Measurements from ENCODE around the gene RAB31. TPM values are rescaled to one million over a fixed set of nuclear protein-coding genes. Genes with fewer than 3 reads are reported as not detected.
A peak's percentile ranks its signal among the peaks of the same experiment; 100 is the strongest.

The RAB31 gene
- total RNA-seq, 2 donors from 2014 or later = 7.7 to 86.9 TPM

DNA sequence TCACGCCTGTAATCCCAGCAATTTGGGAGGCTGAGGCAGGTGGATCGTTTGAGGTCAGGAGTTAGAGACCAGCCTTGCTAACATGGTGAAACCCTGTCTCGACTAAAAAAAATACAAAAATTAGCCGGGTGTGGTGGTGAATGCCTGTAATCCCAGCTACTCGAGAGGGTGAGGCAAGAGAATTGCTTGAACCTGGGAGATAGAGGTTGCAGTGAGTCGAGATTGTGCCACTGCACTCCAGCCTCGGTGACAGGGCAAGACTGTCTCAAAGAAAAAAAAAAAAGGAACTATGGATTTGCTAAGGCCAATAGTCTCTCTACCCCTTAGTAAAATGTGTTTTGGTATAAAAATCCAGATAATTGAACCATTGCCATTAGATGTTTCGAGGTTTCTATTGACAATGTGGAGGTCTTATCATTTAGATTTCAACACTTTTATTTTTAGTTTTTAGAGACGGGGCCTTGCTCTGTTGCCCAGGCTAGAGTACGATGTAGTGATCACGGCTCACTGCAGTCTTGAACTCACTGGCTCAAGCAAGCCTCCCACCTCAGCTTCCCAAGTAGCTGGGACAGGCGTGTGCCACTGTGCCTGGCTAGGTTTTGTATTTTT, 176.5 kb downstream of the RAB31 start:
- no peak for TF ChIP-seq POLR2A (IDR thresholded peaks at IDR 0.05)
- no peak for TF ChIP-seq POLR2AphosphoS5 (IDR thresholded peaks at IDR 0.05)
- TF ChIP-seq, protein P1, sequence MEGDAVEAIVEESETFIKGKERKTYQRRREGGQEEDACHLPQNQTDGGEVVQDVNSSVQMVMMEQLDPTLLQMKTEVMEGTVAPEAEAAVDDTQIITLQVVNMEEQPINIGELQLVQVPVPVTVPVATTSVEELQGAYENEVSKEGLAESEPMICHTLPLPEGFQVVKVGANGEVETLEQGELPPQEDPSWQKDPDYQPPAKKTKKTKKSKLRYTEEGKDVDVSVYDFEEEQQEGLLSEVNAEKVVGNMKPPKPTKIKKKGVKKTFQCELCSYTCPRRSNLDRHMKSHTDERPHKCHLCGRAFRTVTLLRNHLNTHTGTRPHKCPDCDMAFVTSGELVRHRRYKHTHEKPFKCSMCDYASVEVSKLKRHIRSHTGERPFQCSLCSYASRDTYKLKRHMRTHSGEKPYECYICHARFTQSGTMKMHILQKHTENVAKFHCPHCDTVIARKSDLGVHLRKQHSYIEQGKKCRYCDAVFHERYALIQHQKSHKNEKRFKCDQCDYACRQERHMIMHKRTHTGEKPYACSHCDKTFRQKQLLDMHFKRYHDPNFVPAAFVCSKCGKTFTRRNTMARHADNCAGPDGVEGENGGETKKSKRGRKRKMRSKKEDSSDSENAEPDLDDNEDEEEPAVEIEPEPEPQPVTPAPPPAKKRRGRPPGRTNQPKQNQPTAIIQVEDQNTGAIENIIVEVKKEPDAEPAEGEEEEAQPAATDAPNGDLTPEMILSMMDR (IDR thresholded peaks at IDR 0.05) = no peak
- Histone ChIP-seq H3K4me3 (no peak overlapping the region), H3K27me3 (replicated peaks; ENCODE audit: insufficient read depth) (no peaks in the 10 kb centered on the region), H3K27ac (no peak overlapping the region), H3K9me3 (no peaks in the 10 kb centered on the region), H3K4me1 (replicated peaks) (no peaks in the 10 kb centered on the region), H3K36me3 (no peaks in the 10 kb centered on the region)
- DNase-seq (ENCODE audit: low spot score) = no peak
- WGBS = 95% methylated on average over 12 of the region's 12 CpGs
- intact Hi-C loops (cut with DNase I) = no loop called here

DNA sequence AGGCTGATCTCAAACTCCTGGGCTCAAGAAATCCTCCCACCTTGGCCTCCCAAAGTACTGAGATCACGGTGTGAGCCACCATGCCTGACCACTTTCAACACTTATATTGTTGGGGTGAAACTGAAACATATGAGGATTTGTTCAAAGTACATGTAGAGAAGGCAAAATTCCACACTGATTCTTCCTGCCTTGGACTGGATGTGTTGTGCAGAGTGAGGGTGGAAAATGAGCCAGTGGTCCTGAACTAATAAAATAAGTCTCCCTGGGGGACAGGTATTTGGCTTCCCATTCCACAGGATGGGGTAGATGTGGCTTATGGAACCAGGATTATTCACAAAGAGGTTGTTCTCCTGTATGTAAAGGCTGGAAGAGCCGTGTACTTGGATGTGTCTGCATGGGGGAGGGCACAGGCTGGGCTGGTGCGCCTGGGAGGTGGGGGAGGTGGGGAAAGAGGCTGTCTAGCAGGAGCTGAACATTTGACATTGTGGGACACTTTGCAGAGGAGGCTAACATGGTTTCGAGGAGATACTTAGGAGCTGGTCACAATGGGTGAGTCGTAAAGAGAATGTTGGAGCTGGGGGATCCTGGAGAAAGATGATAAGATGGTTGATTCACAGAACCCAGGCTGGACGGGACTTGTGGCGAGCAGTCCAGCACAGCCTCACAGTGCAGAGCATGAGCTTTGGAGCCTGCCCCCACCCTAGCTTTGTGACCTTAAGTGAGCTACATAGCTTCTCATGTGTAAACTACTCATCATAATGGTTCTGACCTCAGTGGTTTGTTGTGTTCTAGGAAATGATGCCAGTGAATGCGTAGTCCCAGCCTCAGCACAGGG, 177.3 kb downstream of the RAB31 start, which contains the start of gene TXNDC2:
Gene TXNDC2, plus strand, starts transcription at position 804 of the 835 bp plus-strand sequence. CDS start 708 bp downstream, outside the sequence.
- H3K27ac ChIP-seq = no peak within 1 kb of the TSS
- intact Hi-C loops (cut with DNase I) = no loop called here
- H3K27me3 ChIP-seq (replicated peaks; ENCODE audit: insufficient read depth) = no peaks in the 10 kb centered on the region
- no peak within 1 kb of the TSS for H3K4me3 ChIP-seq
- H3K4me1 ChIP-seq (replicated peaks) = no peaks in the 10 kb centered on the region
- TF ChIP-seq POLR2AphosphoS5 (IDR thresholded peaks at IDR 0.05) (no peak), POLR2A (IDR thresholded peaks at IDR 0.05) (no peak)
- TF ChIP-seq, protein P1 (IDR thresholded peaks at IDR 0.05) = no peak
- 89% methylated on average over 8 of the region's 8 CpGs for WGBS
- H3K9me3 ChIP-seq = no peaks in the 10 kb centered on the region
- no peaks in the 10 kb centered on the region for H3K36me3 ChIP-seq
- DNase-seq (ENCODE audit: low spot score) = no peak

DNA sequence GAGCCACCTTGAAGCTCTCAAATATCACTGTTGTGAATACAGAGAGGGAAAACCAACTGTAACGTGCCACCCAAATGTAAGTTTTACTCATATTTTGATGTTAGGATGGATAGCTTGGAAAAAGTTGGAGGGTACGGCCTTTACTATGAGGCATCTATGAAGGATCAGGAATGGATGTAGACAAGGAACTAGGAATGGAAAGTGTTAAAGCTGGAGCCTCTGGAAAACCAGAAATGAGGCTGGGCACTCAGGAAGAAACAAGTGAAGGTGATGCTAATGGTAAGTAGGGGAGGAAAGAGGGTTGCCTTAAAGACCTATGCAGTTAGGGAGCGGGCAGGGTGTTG, 177.9 kb downstream of the RAB31 start:
- Histone ChIP-seq H3K27ac (no peak overlapping the region), H3K27me3 (replicated peaks; ENCODE audit: insufficient read depth) (no peaks in the 10 kb centered on the region), H3K36me3 (no peaks in the 10 kb centered on the region), H3K4me1 (replicated peaks) (no peaks in the 10 kb centered on the region), H3K9me3 (no peaks in the 10 kb centered on the region), H3K4me3 (no peak overlapping the region)
- no peak for DNase-seq (ENCODE audit: low spot score)
- 94% methylated on average over 3 of the region's 3 CpGs for WGBS
- TF ChIP-seq, protein P1 (IDR thresholded peaks at IDR 0.05) = no peak
- TF ChIP-seq POLR2A (IDR thresholded peaks at IDR 0.05) (no peak), POLR2AphosphoS5 (IDR thresholded peaks at IDR 0.05) (no peak)
- intact Hi-C loops (cut with DNase I) = no loop called here

DNA sequence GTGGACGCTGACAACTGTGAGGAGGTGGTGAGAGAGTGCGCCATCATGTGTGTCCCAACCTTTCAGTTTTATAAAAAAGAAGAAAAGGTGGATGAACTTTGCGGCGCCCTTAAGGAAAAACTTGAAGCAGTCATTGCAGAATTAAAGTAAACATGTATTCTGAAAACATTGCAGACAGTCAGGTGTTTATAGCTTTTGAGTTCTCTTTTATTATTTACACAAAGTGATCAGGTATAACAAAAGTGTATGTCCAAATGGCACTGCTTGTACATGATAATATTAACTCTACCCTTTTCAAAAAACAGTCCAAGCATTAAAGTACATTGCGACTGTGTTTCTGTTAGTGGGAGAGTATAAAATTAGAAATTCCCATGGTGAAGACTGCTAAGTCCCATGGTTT, 179.9 kb downstream of the RAB31 start:
- WGBS = 75% methylated on average over 5 of the region's 5 CpGs
- Histone ChIP-seq H3K27me3 (replicated peaks; ENCODE audit: insufficient read depth) (no peaks in the 10 kb centered on the region), H3K9me3 (no peaks in the 10 kb centered on the region), H3K4me1 (replicated peaks) (no peaks in the 10 kb centered on the region), H3K4me3 (no peak overlapping the region), H3K36me3 (no peaks in the 10 kb centered on the region), H3K27ac (peak overlapping the region in 1 of 2 donors; percentile 63)
- TF ChIP-seq POLR2A (IDR thresholded peaks at IDR 0.05) = no peak
- peak; percentile 66 for TF ChIP-seq POLR2AphosphoS5 (IDR thresholded peaks at IDR 0.05)
- TF ChIP-seq, protein P1 (IDR thresholded peaks at IDR 0.05) = no peak
- intact Hi-C loops (cut with DNase I) = no loop called here
- DNase-seq (ENCODE audit: low spot score) = no peak
